ENCODE measurements around the gene PEX3.
"Not testable (repeated sequence)": the region's sequence is repeated elsewhere in the genome, so short reads cannot be mapped to it uniquely, and the experiment has no call there.

The PEX3 gene

GRCh38 chr6:143507358-143508145, 56.9 kb downstream of the PEX3 start:
- DNase-seq = no peak

GRCh38 chr6:143510326-143510725, 59.7 kb downstream of the PEX3 start:
- not testable (repeated sequence) for DNase-seq

GRCh38 chr6:143510991-143511891, 60.6 kb downstream of the PEX3 start, which contains the start of gene FUCA2:
Gene FUCA2 (minus strand): TSS chr6:143511720. CDS start chr6:143511634, 86 bp downstream.
- peak; percentile 57 for DNase-seq

GRCh38 chr6:143513410-143513809, 62.8 kb downstream of the PEX3 start:
- peak; percentile 17 for DNase-seq

- DNase-seq = no peak
Observed at GRCh38 chr6:143515061-143515760, 64.6 kb downstream of the PEX3 start.

- no peak for DNase-seq
Observed at GRCh38 chr6:143515766-143516355, 65.3 kb downstream of the PEX3 start.

- DNase-seq = no peak
Observed at GRCh38 chr6:143516690-143517446, 66.3 kb downstream of the PEX3 start.

GRCh38 chr6:143517447-143517773, 66.8 kb downstream of the PEX3 start:
- no peak for DNase-seq

GRCh38 chr6:143522039-143522600, 71.5 kb downstream of the PEX3 start:
- no peak for DNase-seq

- no peak for DNase-seq
Observed at GRCh38 chr6:143525356-143525755, 74.8 kb downstream of the PEX3 start.

- no peak for DNase-seq
Observed at GRCh38 chr6:143527677-143528076, 77.1 kb downstream of the PEX3 start.

- DNase-seq = no peak
Observed at GRCh38 chr6:143528164-143528811, 77.7 kb downstream of the PEX3 start.

- no peak for DNase-seq
Observed at GRCh38 chr6:143529095-143529494, 78.5 kb downstream of the PEX3 start.

GRCh38 chr6:143531720-143532499, 81.3 kb downstream of the PEX3 start:
- DNase-seq = no peak

- no peak for DNase-seq
Observed at GRCh38 chr6:143535189-143535614, 84.6 kb downstream of the PEX3 start.

- peak; percentile 52 for DNase-seq
Observed at GRCh38 chr6:143536461-143536865, 85.9 kb downstream of the PEX3 start.

GRCh38 chr6:143536866-143537691, 86.5 kb downstream of the PEX3 start:
- peak; percentile 46 for DNase-seq

GRCh38 chr6:143538374-143538773, 87.8 kb downstream of the PEX3 start:
- DNase-seq = no peak

- DNase-seq = no peak
Observed at GRCh38 chr6:143539106-143539505, 88.5 kb downstream of the PEX3 start.

Data from activated gamma-delta T cell treated with Interleukin-2 at 50 U/mL for 16 hours (primary cell).